Endodermal cell (in vitro differentiated cells): Measurements from ENCODE around the gene LGR6. TPM values are rescaled to one million over a fixed set of nuclear protein-coding genes. Genes with fewer than 3 reads are reported as not detected.
"Not testable (repeated sequence)": the region's sequence is repeated elsewhere in the genome, so short reads cannot be mapped to it uniquely, and the experiment has no call there.

Source experiments
- DNase-seq: peaks from one replicate; pipeline ENCODE4 v3.0.0-alpha.2; 2017
- H3K27ac ChIP-seq: 2 replicates; pipeline ENCODE4 v1.5.1; 2013; ENCODE audit warnings: mild to moderate bottlenecking, low read depth, low read length, moderate library complexity
- H3K27me3 ChIP-seq: 2 replicates; pipeline ENCODE4 v1.6.1; 2013; ENCODE audit warnings: mild to moderate bottlenecking, low read length, moderate library complexity; ENCODE audit not compliant: insufficient read depth, control insufficient read depth, poor library complexity, severe bottlenecking
- H3K36me3 ChIP-seq: 2 replicates; pipeline ENCODE4 v1.7.0; 2013; ENCODE audit warnings: mild to moderate bottlenecking, low read length, moderate library complexity; ENCODE audit not compliant: control insufficient read depth, insufficient read depth
- H3K4me1 ChIP-seq: one replicate; pipeline ENCODE4 v1.7.0; 2013; ENCODE audit warnings: low read length; ENCODE audit not compliant: control insufficient read depth, insufficient read depth
- H3K4me3 ChIP-seq: 2 replicates; pipeline ENCODE4 v1.5.1; 2013; ENCODE audit warnings: mild to moderate bottlenecking, low read length, moderate library complexity
- H3K9ac ChIP-seq: 2 replicates; pipeline ENCODE4 v1.6.1; 2013; ENCODE audit warnings: mild to moderate bottlenecking, low read length, moderate library complexity; ENCODE audit not compliant: poor library complexity, severe bottlenecking; ENCODE audit errors: extremely low read depth
- H3K9me3 ChIP-seq: 2 replicates; pipeline ENCODE4 v1.6.1; 2013; ENCODE audit warnings: mild to moderate bottlenecking, low read length, moderate library complexity; ENCODE audit not compliant: control insufficient read depth
- H3K27ac Mint-ChIP-seq: 2 replicates; pipeline ENCODE4 v1.8.0; 2020; ENCODE audit warnings: mixed read lengths
- H3K27me3 Mint-ChIP-seq: 2 replicates; pipeline ENCODE4 v1.8.0; 2021; ENCODE audit warnings: mild to moderate bottlenecking, mixed read lengths; ENCODE audit not compliant: insufficient read depth
- H3K36me3 Mint-ChIP-seq: 2 replicates; pipeline ENCODE4 v1.8.0; 2020; ENCODE audit warnings: low read depth, mixed read lengths
- H3K4me1 Mint-ChIP-seq: 2 replicates; pipeline ENCODE4 v1.8.0; 2020; ENCODE audit warnings: mixed read lengths
- H3K4me3 Mint-ChIP-seq: 2 replicates; pipeline ENCODE4 v1.8.0; 2020; ENCODE audit warnings: mild to moderate bottlenecking, moderate library complexity, mixed read lengths
- H3K9me3 Mint-ChIP-seq: 2 replicates; pipeline ENCODE4 v1.8.0; 2020; ENCODE audit warnings: mild to moderate bottlenecking, mixed read lengths
- CTCF ChIP-seq: fragments of 200-600 bp; sonication (generic); conservative IDR thresholded peaks from 2 replicates; pipeline ENCODE4 v1.5.0; 2021; ENCODE audit warnings: antibody characterized with exemption, mild to moderate bottlenecking
- WGBS, 2 experiments: methylation state at CpG; one replicate each; pipeline versions ENCODE4 v1.1.5 to v1.1.7; 2013; ENCODE audit warnings: missing lambda C conversion rate in 2 of 2, mixed read lengths in 1 of 2; ENCODE audit not compliant: insufficient coverage in 1 of 2, insufficient read length in 1 of 2; 5-methylcytosine and 5-hydroxymethylcytosine counted together
- total RNA-seq, 2 donors: library from RNA; stranded (reverse); fragmentation: NEBNext Ultra II Directional in 1 of 2; extraction: Animal tissue kit (Norgen Biotek cat#: 25700) in 1 of 2; gene quantifications; 2 replicates in 1 of 2; 3 replicates in 1 of 2; pipeline ENCODE4 v1.2.1, GENCODE V29; 2021

LGR6 gene
- total RNA-seq, 2 donors from 2014 or later, result 0.73 to 1.5 TPM

GRCh38 chr1:202255343-202255742 lies 61.7 kb downstream of the LGR6 start:
- H3K36me3 Mint-ChIP-seq, result no peaks in the 10 kb centered on the region
- H3K27ac Mint-ChIP-seq, result no peak overlapping the region
- H3K9ac ChIP-seq, result no peak overlapping the region
- H3K36me3 ChIP-seq, result no peaks in the 10 kb centered on the region
- no peak overlapping the region for H3K4me3 Mint-ChIP-seq
- no peaks in the 10 kb centered on the region for H3K4me1 Mint-ChIP-seq
- H3K9me3 Mint-ChIP-seq, result no peaks in the 10 kb centered on the region
- H3K27ac ChIP-seq, result no peak overlapping the region
- H3K4me3 ChIP-seq, result no peak overlapping the region
- no peaks in the 10 kb centered on the region for H3K27me3 ChIP-seq
- H3K9me3 ChIP-seq, result no peaks in the 10 kb centered on the region
- H3K27me3 Mint-ChIP-seq, result peaks cover 4% of the 10 kb centered on the region
- no peaks in the 10 kb centered on the region for H3K4me1 ChIP-seq
- peak; percentile 33 for DNase-seq
- no peak for TF ChIP-seq CTCF
- WGBS, 2 experiments, result 79 to 91% methylated on average over 4 to 6 of the region's 7 CpGs

GRCh38 chr1:202259705-202260104 lies 66.1 kb downstream of the LGR6 start:
- H3K4me3 ChIP-seq, result no peak overlapping the region
- no peak for TF ChIP-seq CTCF
- H3K9me3 ChIP-seq, result no peaks in the 10 kb centered on the region
- Mint-ChIP-seq H3K4me3 (no peak overlapping the region), H3K9me3 (peaks cover 5% of the 10 kb centered on the region), H3K4me1 (no peaks in the 10 kb centered on the region), H3K27me3 (peaks cover 6% of the 10 kb centered on the region), H3K27ac (no peak overlapping the region), H3K36me3 (no peaks in the 10 kb centered on the region)
- no peak overlapping the region for H3K9ac ChIP-seq
- no peak overlapping the region for H3K27ac ChIP-seq
- DNase-seq, result peak; percentile 30
- no peaks in the 10 kb centered on the region for H3K36me3 ChIP-seq
- H3K27me3 ChIP-seq, result no peaks in the 10 kb centered on the region
- WGBS, 2 experiments, result 88 to 90% methylated on average over 6 to 7 of the region's 7 CpGs
- H3K4me1 ChIP-seq, result no peaks in the 10 kb centered on the region

- not testable (repeated sequence) for H3K4me3 ChIP-seq, H3K4me3 Mint-ChIP-seq, H3K9me3 Mint-ChIP-seq, H3K4me1 Mint-ChIP-seq, H3K27ac Mint-ChIP-seq, H3K9me3 ChIP-seq, H3K27ac ChIP-seq, DNase-seq, H3K9ac ChIP-seq, H3K4me1 ChIP-seq, H3K36me3 Mint-ChIP-seq, H3K36me3 ChIP-seq, H3K27me3 Mint-ChIP-seq, H3K27me3 ChIP-seq
- no CpG with 5 or more reads among the region's 4 CpGs for WGBS, 2 experiments
These were observed 67.8 kb downstream of the LGR6 start for GRCh38 chr1:202261209-202261958.
